PC-3 (cell line): ENCODE results near the gene ZNF497.

Source experiments
- CTCF ChIP-seq: fragments of 300-600 bp; sonication (generic); conservative IDR thresholded peaks from 2 replicates; pipeline ENCODE4 v1.5.1; 2017; ENCODE audit warnings: antibody characterized with exemption, low read depth, mild to moderate bottlenecking, low read length
- EZH2 ChIP-seq: fragments of 300-600 bp; sonication (generic); IDR thresholded peaks from one replicate; pipeline ENCODE4 v1.6.1; 2017; ENCODE audit warnings: antibody characterized with exemption, mild to moderate bottlenecking, low read length; ENCODE audit not compliant: unreplicated experiment
- EZH2phosphoT487 ChIP-seq: fragments of 300-600 bp; sonication (generic); IDR thresholded peaks from 2 replicates; pipeline ENCODE4 v1.6.1; 2018; ENCODE audit warnings: mild to moderate bottlenecking, antibody characterized with exemption, low read length, borderline replicate concordance

- TF ChIP-seq CTCF (no peak), EZH2 (no peak), EZH2phosphoT487 (no peak)
Observed at GRCh38 chr19:58307736-58308135, 54.8 kb downstream of the ZNF497 start.
